ENCODE data around the gene ICAM3. TPM values are rescaled to one million over a fixed set of nuclear protein-coding genes. Genes with fewer than 3 reads are reported as not detected.

The ICAM3 gene
- total RNA-seq, 1 experiment from 2014 or later: 28.3 TPM

GRCh38 chr19:10356431-10356830 lies 17.0 kb upstream of the ICAM3 start:
- no peaks in the 10 kb centered on the region for H3K9me3 Mint-ChIP-seq
- Histone ChIP-seq H3K56ac (ENCODE audit: insufficient read length, low read depth, low read length) (no peak overlapping the region), H3K18ac (ENCODE audit: insufficient read length, low read depth, low read length) (no peak overlapping the region), H2AK5ac (ENCODE audit: insufficient read length, low read length) (no peak overlapping the region), H2BK120ac (ENCODE audit: low read depth, low read length, poor library complexity, severe bottlenecking) (no peak overlapping the region), H3K9me3 (ENCODE audit: control insufficient read depth, low read depth, low read length) (no peaks in the 10 kb centered on the region), H3K4me1 (ENCODE audit: insufficient read depth, low read length) (no peaks in the 10 kb centered on the region), H3K27ac (ENCODE audit: insufficient read length, low read depth, low read length) (no peak overlapping the region), H3T11ph (ENCODE audit: low read length) (no peak overlapping the region), H3K27me3 (ENCODE audit: insufficient read depth, low read length) (no peaks in the 10 kb centered on the region), H2AFZ (ENCODE audit: low read length) (no peak overlapping the region), H4K5ac (ENCODE audit: insufficient read length, low read depth, low read length) (no peak overlapping the region), H3K9ac (ENCODE audit: extremely low read depth, insufficient read length, low read length) (no peak overlapping the region), H2BK5ac (ENCODE audit: insufficient read length, low read length) (no peak overlapping the region), H2BK15ac (ENCODE audit: low read depth, low read length) (no peak overlapping the region), H3K79me2 (ENCODE audit: insufficient read depth, low read length) (no peaks in the 10 kb centered on the region), H2BK12ac (ENCODE audit: insufficient read length, low read depth, low read length) (no peak overlapping the region), H3K23ac (ENCODE audit: insufficient read length, low read depth, low read length) (no peak overlapping the region), H3K79me1 (ENCODE audit: insufficient read depth, low read depth, low read length, poor library complexity, severe bottlenecking) (no peaks in the 10 kb centered on the region), H4K91ac (ENCODE audit: insufficient read length, low read depth, low read length) (no peak overlapping the region), H3K23me2 (ENCODE audit: insufficient read length, low read depth, low read length, poor library complexity, severe bottlenecking) (peaks cover 10% of the 10 kb centered on the region), H3K14ac (ENCODE audit: insufficient read depth, low read length) (no peak overlapping the region), H3K4ac (ENCODE audit: low read depth, low read length) (no peak overlapping the region), H2BK20ac (ENCODE audit: low read depth, low read length, poor library complexity, severe bottlenecking) (no peak overlapping the region), H3K4me2 (ENCODE audit: insufficient read depth, insufficient read length, low read length) (no peak overlapping the region), H4K8ac (replicated peaks; ENCODE audit: insufficient read length, low read depth, low read length) (no peak overlapping the region), H4K20me1 (ENCODE audit: control insufficient read depth, insufficient read depth, insufficient read length) (no peaks in the 10 kb centered on the region)
- peaks cover 17 to 18% of the 10 kb centered on the region in 2 experiments for H3K4me1 Mint-ChIP-seq
- DNase-seq: no peak
- H3K4me3 Mint-ChIP-seq: no peak overlapping the region
- no peaks in the 10 kb centered on the region; the same call in 1 of the 2 replicates for H3K27me3 Mint-ChIP-seq (ENCODE audit: low read depth)
- TF ChIP-seq CTCF (conservative IDR thresholded peaks at IDR 0.05): no peak
- H3K27ac Mint-ChIP-seq: no peak overlapping the region
- peaks cover 2 to 35% (median 21%) of the 10 kb centered on the region in 3 experiments; a peak in 6 of 7 replicates for H3K36me3 Mint-ChIP-seq (ENCODE audit: insufficient read depth in 1 of 3, low read depth in 3 of 3)
- no CpG with 5 or more reads among the region's 12 CpGs for WGBS (ENCODE audit: extremely low coverage, insufficient read length, low lambda C conversion rate)

Data from H9 (cell line).